Suprapubic skin (tissue), 4 donors: Measurements from ENCODE around the gene TRIM40. TPM values are rescaled to one million over a fixed set of nuclear protein-coding genes. Genes with fewer than 3 reads are reported as not detected.
"Not testable (repeated sequence)": the region's sequence is repeated elsewhere in the genome, so short reads cannot be mapped to it uniquely, and the experiment has no call there.

Experiments
- DNase-seq, 2 donors: peaks; one replicate each; pipeline ENCODE4 v3.0.0-alpha.2; 2019; ENCODE audit warnings: low spot score in 2 of 2
- H3K27ac ChIP-seq: fragments of 200-600 bp; sonication (generic); one replicate; pipeline ENCODE4 v1.5.1; 2019
- H3K27me3 ChIP-seq: fragments of 200-600 bp; sonication (generic); one replicate; pipeline ENCODE4 v1.5.1; 2019
- H3K36me3 ChIP-seq: fragments of 200-600 bp; sonication (generic); one replicate; pipeline ENCODE4 v1.5.1; 2019
- H3K4me1 ChIP-seq: fragments of 200-600 bp; sonication (generic); one replicate; pipeline ENCODE4 v1.5.1; 2019
- H3K4me3 ChIP-seq: fragments of 200-600 bp; sonication (generic); one replicate; pipeline ENCODE4 v1.5.1; 2019; ENCODE audit warnings: mild to moderate bottlenecking
- H3K9me3 ChIP-seq: fragments of 200-600 bp; sonication (generic); one replicate; pipeline ENCODE4 v1.5.1; 2019
- EP300 ChIP-seq: sonication (generic); formaldehyde crosslinking; IDR thresholded peaks from one replicate; pipeline ENCODE4 v1.6.1; 2017; ENCODE audit warnings: antibody characterized with exemption
- POLR2A ChIP-seq, 2 donors: fragments of 450-650 bp; IDR thresholded peaks; one replicate each; pipeline ENCODE4 v1.6.1; 2017; ENCODE audit warnings: antibody characterized with exemption in 2 of 2, mild to moderate bottlenecking in 2 of 2, moderate library complexity in 2 of 2
- POLR2AphosphoS5 ChIP-seq, 3 donors: sonication (generic); formaldehyde crosslinking; IDR thresholded peaks; one replicate each; pipeline ENCODE4 v1.6.1; 2017; ENCODE audit warnings: antibody characterized with exemption in 3 of 3
- WGBS: methylation state at CpG from one replicate; pipeline ENCODE4 v1.1.5; 2018; 5-methylcytosine and 5-hydroxymethylcytosine counted together
- total RNA-seq, 4 donors: library from RNA; depleted of rRNA; stranded (reverse); fragments of >200 nt; gene quantifications; one replicate each; pipeline ENCODE4 v1.1.0, GENCODE V29; 2016
- TF ChIP-seq, protein P1 (sequence below), 2 donors: fragments of 200-600 bp in 1 of 2; fragments of 450-650 bp in 1 of 2; sonication (generic) in 1 of 2; IDR thresholded peaks; one replicate each; pipeline ENCODE4 v1.5.1; 2016 to 2019; ENCODE audit warnings: antibody characterized with exemption in 2 of 2, mild to moderate bottlenecking in 1 of 2, moderate library complexity in 1 of 2

Gene TRIM40
- total RNA-seq, 4 donors from 2014 or later = not detected

DNA sequence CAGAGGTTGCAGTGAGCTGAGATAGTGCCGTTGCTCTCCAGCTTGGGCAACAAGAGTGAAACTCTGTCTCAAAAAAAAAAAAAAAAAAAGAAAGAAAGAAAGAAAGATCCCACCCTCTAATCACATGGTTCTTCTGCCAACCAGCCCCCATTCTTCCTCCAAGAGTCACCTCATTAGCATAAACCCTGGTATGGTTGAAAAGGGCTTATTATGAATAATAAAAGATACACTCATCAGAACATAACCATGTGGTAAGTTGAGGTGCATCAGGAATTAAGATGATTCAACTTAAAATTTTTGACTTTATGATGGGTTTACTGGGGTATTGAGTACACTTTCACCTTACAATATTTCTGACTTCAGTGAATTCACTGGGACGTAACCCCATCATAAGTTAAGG is 793 bp upstream of the TRIM40 start:
- H3K4me1 ChIP-seq = peaks cover 7% of the 10 kb centered on the region
- H3K27ac ChIP-seq = no peak overlapping the region
- H3K9me3 ChIP-seq = no peaks in the 10 kb centered on the region
- H3K27me3 ChIP-seq = peaks cover 46% of the 10 kb centered on the region
- H3K4me3 ChIP-seq = no peak overlapping the region
- no peaks in the 10 kb centered on the region for H3K36me3 ChIP-seq
- WGBS = 86% methylated on average over 2 of the region's 2 CpGs
- no peak for DNase-seq
- TF ChIP-seq POLR2A (IDR thresholded peaks at IDR 0.05) = no peak
- TF ChIP-seq POLR2AphosphoS5 (IDR thresholded peaks at IDR 0.05) = no peak
- no peak for TF ChIP-seq EP300
- TF ChIP-seq, protein P1, sequence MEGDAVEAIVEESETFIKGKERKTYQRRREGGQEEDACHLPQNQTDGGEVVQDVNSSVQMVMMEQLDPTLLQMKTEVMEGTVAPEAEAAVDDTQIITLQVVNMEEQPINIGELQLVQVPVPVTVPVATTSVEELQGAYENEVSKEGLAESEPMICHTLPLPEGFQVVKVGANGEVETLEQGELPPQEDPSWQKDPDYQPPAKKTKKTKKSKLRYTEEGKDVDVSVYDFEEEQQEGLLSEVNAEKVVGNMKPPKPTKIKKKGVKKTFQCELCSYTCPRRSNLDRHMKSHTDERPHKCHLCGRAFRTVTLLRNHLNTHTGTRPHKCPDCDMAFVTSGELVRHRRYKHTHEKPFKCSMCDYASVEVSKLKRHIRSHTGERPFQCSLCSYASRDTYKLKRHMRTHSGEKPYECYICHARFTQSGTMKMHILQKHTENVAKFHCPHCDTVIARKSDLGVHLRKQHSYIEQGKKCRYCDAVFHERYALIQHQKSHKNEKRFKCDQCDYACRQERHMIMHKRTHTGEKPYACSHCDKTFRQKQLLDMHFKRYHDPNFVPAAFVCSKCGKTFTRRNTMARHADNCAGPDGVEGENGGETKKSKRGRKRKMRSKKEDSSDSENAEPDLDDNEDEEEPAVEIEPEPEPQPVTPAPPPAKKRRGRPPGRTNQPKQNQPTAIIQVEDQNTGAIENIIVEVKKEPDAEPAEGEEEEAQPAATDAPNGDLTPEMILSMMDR (IDR thresholded peaks at IDR 0.05) = no peak

DNA sequence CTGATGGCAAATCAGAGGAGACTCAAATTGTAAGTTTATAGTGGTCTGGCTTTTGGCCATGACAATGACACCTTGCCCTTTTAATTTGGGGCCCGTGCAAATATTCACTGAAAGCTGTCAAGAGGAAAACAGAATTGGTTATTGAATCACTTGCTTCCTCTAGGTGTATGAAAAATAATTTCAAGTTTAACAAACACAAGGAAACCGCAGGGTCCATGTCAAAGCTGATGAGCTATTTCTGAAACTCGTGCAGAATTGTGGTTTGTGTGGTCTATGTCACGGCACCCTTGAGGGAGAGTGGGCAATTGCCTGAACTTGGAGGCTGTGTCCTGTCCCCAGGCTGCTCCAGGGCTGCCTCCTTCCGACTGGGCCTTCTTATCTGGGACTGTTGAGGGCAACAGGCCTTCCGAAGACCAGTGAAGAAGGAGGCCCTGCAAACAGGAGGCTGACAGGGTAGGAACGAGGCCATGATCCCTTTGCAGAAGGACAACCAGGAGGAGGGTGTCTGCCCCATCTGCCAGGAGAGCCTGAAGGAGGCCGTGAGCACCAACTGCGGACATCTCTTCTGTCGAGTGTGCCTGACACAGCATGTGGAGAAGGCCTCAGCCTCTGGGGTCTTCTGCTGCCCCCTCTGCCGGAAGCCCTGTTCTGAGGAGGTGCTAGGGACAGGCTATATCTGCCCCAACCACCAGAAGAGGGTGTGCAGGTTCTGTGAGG is 788 bp downstream of the TRIM40 start:
- no peaks in the 10 kb centered on the region for H3K4me1 ChIP-seq
- no peaks in the 10 kb centered on the region for H3K36me3 ChIP-seq
- no peak for TF ChIP-seq POLR2A (IDR thresholded peaks at IDR 0.05)
- no peak for TF ChIP-seq EP300
- TF ChIP-seq, protein P1 (IDR thresholded peaks at IDR 0.05) = no peak
- no peak for TF ChIP-seq POLR2AphosphoS5 (IDR thresholded peaks at IDR 0.05)
- WGBS = 76% methylated on average over 6 of the region's 11 CpGs
- H3K27ac ChIP-seq = no peak overlapping the region
- peaks cover 39% of the 10 kb centered on the region for H3K27me3 ChIP-seq
- DNase-seq = no peak
- no peaks in the 10 kb centered on the region for H3K9me3 ChIP-seq
- no peak overlapping the region for H3K4me3 ChIP-seq

- not testable (repeated sequence) for H3K27ac ChIP-seq, H3K4me3 ChIP-seq, H3K36me3 ChIP-seq, DNase-seq, H3K4me1 ChIP-seq, H3K9me3 ChIP-seq
- H3K27me3 ChIP-seq = peaks cover 26% of the 10 kb centered on the region
- WGBS = 87% methylated on average over 8 of the region's 8 CpGs
Observed at GRCh38 chr6:30140240-30140639, 4.3 kb downstream of the TRIM40 start.

DNA sequence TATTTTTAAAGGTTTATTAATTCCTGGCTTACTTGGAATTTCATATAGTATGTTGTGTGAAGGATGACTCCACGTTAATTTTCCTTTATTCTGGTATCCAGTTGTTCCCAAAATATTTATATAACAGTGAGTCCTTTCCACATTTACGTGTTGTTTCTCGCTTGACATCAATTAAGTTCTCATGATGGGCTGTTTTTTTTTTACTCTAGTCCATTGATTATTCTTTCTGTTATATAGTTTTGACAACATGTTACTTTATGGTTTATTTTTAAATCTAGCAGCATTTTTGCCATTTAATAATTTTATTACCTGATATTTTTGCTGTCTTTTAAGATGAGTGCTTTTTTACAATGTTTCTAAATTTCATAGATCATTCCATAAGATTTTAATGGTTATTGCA is 6.7 kb downstream of the TRIM40 start:
- H3K27me3 ChIP-seq = peaks cover 35% of the 10 kb centered on the region
- 74% methylated on average over 3 of the region's 3 CpGs for WGBS
- TF ChIP-seq EP300 = no peak
- no peak for TF ChIP-seq POLR2AphosphoS5 (IDR thresholded peaks at IDR 0.05)
- TF ChIP-seq, protein P1 (IDR thresholded peaks at IDR 0.05) = no peak
- no peak for TF ChIP-seq POLR2A (IDR thresholded peaks at IDR 0.05)

DNA sequence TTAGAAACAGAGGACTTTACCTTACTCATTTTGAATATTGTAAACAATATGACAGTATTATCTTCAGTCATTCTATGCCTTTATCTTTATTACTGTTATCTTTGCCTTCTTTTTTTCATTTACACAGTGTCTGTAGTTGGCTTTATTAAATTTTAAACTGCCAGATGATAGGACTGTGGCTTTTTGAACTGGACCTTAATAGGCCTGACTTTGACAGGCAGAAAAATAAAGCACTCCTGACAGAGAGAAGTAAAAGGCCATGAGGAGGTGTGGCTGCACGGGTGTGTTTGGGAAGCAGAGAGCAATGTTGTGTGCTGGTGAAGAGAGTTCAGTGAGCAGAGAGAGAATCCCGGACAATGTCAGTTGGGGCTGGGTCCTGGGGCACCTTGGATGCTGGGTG is 7.8 kb downstream of the TRIM40 start:
- no peaks in the 10 kb centered on the region for H3K4me1 ChIP-seq
- H3K9me3 ChIP-seq = no peaks in the 10 kb centered on the region
- TF ChIP-seq POLR2AphosphoS5 (IDR thresholded peaks at IDR 0.05) (no peak), EP300 (no peak), POLR2A (IDR thresholded peaks at IDR 0.05) (no peak)
- TF ChIP-seq, protein P1 (IDR thresholded peaks at IDR 0.05) = no peak
- no peak overlapping the region for H3K4me3 ChIP-seq
- no peaks in the 10 kb centered on the region for H3K36me3 ChIP-seq
- H3K27ac ChIP-seq = no peak overlapping the region
- 77% methylated on average over 2 of the region's 2 CpGs for WGBS
- H3K27me3 ChIP-seq = peaks cover 38% of the 10 kb centered on the region
- no peak for DNase-seq

More for the DNA sequence above, 6.7 kb downstream of the TRIM40 start:
- DNase-seq = no peak
- Histone ChIP-seq H3K4me3 (no peak overlapping the region), H3K9me3 (no peaks in the 10 kb centered on the region), H3K27ac (no peak overlapping the region), H3K36me3 (no peaks in the 10 kb centered on the region), H3K4me1 (no peaks in the 10 kb centered on the region)

GRCh38 chr6:30144811-30145210 is 8.9 kb downstream of the TRIM40 start:
- H3K27ac ChIP-seq = no peak overlapping the region
- DNase-seq = no peak
- H3K36me3 ChIP-seq = no peaks in the 10 kb centered on the region
- H3K4me3 ChIP-seq = no peak overlapping the region
- no peaks in the 10 kb centered on the region for H3K4me1 ChIP-seq
- TF ChIP-seq, protein P1 (IDR thresholded peaks at IDR 0.05) = no peak
- TF ChIP-seq POLR2AphosphoS5 (IDR thresholded peaks at IDR 0.05) (no peak), EP300 (no peak), POLR2A (IDR thresholded peaks at IDR 0.05) (no peak)
- no peaks in the 10 kb centered on the region for H3K9me3 ChIP-seq
- H3K27me3 ChIP-seq = peaks cover 38% of the 10 kb centered on the region
- 55% methylated on average over 6 of the region's 6 CpGs for WGBS
